Spleen (tissue), 7 donors: Measurements from ENCODE around the gene PROSER3.

ENCODE experiments used
- CTCF ChIP-seq, 11 experiments: fragments of 200-600 bp in 7 of 11; fragments of 450-650 bp in 4 of 11; sonication (generic) in 4 of 11; IDR thresholded peaks in 8 of 11; conservative IDR thresholded peaks in 3 of 11; 1 replicate in 7 of 11; 2 replicates in 4 of 11; pipeline versions ENCODE4 v1.4.0 to v1.8.0; 2016 to 2021; ENCODE audit warnings: antibody characterized with exemption in 11 of 11, inconsistent platforms in 4 of 11, mild to moderate bottlenecking in 1 of 11
- POLR2A ChIP-seq, 3 donors: fragments of 450-650 bp; IDR thresholded peaks; one replicate each; pipeline ENCODE4 v1.5.1; 2017; ENCODE audit warnings: antibody characterized with exemption in 3 of 3, mild to moderate bottlenecking in 1 of 3
- donor health status: DM: no; HTN: no; CAD: no; lungs with moderate emphysema.
- donor health status: DM: no; HTN: no; CAD: no.
- donor health status: DM: no; HTN: no; CAD: no.

- no peak for TF ChIP-seq POLR2A (IDR thresholded peaks at IDR 0.05)
- TF ChIP-seq CTCF (IDR thresholded peaks at IDR 0.05 in 8 of 11, conservative IDR thresholded peaks at IDR 0.05 in 3 of 11): no peak
Measured at GRCh38 chr19:35811317-35812219, 53.6 kb downstream of the PROSER3 start.
